ENCODE measurements around the gene PRKN.

GRCh38 chr6:161869491-161869890, 858.1 kb downstream of the PRKN start:
- no peak for TF ChIP-seq ZNF8 (CRISPR knock-in tag; IDR thresholded peaks at IDR 0.05)
- TF ChIP-seq ZFP30 (CRISPR knock-in tag; IDR thresholded peaks at IDR 0.05): no peak
- no peak for TF ChIP-seq TSHZ2 (CRISPR knock-in tag; IDR thresholded peaks at IDR 0.05)
- TF ChIP-seq ISL1 (CRISPR knock-in tag; IDR thresholded peaks at IDR 0.05): no peak
- no peak for TF ChIP-seq ZNF565 (CRISPR knock-in tag; conservative IDR thresholded peaks at IDR 0.05; ENCODE audit: low read depth)
- TF ChIP-seq RARB (CRISPR knock-in tag; IDR thresholded peaks at IDR 0.05): no peak
- no peak for TF ChIP-seq ZNF70 (CRISPR knock-in tag; IDR thresholded peaks at IDR 0.05)
- TF ChIP-seq SNAI2 (CRISPR knock-in tag; IDR thresholded peaks at IDR 0.05): no peak
- TF ChIP-seq, protein P1, sequence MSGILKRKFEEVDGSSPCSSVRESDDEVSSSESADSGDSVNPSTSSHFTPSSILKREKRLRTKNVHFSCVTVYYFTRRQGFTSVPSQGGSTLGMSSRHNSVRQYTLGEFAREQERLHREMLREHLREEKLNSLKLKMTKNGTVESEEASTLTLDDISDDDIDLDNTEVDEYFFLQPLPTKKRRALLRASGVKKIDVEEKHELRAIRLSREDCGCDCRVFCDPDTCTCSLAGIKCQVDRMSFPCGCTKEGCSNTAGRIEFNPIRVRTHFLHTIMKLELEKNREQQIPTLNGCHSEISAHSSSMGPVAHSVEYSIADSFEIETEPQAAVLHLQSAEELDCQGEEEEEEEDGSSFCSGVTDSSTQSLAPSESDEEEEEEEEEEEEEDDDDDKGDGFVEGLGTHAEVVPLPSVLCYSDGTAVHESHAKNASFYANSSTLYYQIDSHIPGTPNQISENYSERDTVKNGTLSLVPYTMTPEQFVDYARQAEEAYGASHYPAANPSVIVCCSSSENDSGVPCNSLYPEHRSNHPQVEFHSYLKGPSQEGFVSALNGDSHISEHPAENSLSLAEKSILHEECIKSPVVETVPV (CRISPR knock-in tag; IDR thresholded peaks at IDR 0.05): no peak
- no peak for TF ChIP-seq PATZ1 (CRISPR knock-in tag; IDR thresholded peaks at IDR 0.05; ENCODE audit: borderline replicate concordance)
- no peak for TF ChIP-seq POU6F1 (CRISPR knock-in tag; IDR thresholded peaks at IDR 0.05; ENCODE audit: borderline replicate concordance, low read depth)
- TF ChIP-seq ZFP3 (CRISPR knock-in tag; IDR thresholded peaks at IDR 0.05): no peak
- TF ChIP-seq GLIS3 (CRISPR knock-in tag; IDR thresholded peaks at IDR 0.05): no peak
- no peak for TF ChIP-seq ARNTL (CRISPR knock-in tag; IDR thresholded peaks at IDR 0.05; ENCODE audit: borderline replicate concordance, low read depth)

All from SK-N-SH treated with all-trans-retinoic acid at 6 μM for 48 hours (cell line).